Prostate gland (tissue), 2 donors: ENCODE data around the gene SLC35F4.

Source experiments
- CTCF ChIP-seq, 4 experiments: fragments of 200-600 bp in 2 of 4; fragments of 450-650 bp in 2 of 4; sonication (generic) in 2 of 4; IDR thresholded peaks; 1 replicate in 3 of 4; 2 replicates in 1 of 4; pipeline ENCODE4 v1.5.1; 2016 to 2019; ENCODE audit warnings: antibody characterized with exemption in 4 of 4, mild to moderate bottlenecking in 2 of 4, moderate library complexity in 2 of 4
- POLR2A ChIP-seq: fragments of 450-650 bp; IDR thresholded peaks from one replicate; pipeline ENCODE4 v1.6.1; 2016; ENCODE audit warnings: antibody characterized with exemption, mild to moderate bottlenecking

- no peak for TF ChIP-seq CTCF (IDR thresholded peaks at IDR 0.05)
- TF ChIP-seq POLR2A = no peak
Measured at GRCh38 chr14:57755018-57755521, 110.8 kb downstream of the SLC35F4 start.
